Panc1 (cell line): Measurements from ENCODE around the gene BCL11B. TPM values are rescaled to one million over a fixed set of nuclear protein-coding genes. Genes with fewer than 3 reads are reported as not detected.

Experiments
- ATAC-seq: fragments of 200-7000 bp; cut with Tn5 transposase; 2 replicates; pipeline ENCODE4 v1.9.1; 2020; ENCODE audit warnings: mild to moderate bottlenecking, moderate library complexity
- BruUV-seq: library from RNA; stranded (reverse); fragments of 400-500 nt; replicated peaks from 2 replicates; lab custom pipeline; 2021; lab: Mats Ljungman, UMichigan
- CTCF ChIA-PET: fragments of 300-600 bp; sonication (Branson Sonifier 250); formaldehyde crosslinking; loops from one replicate; lab custom pipeline; 2022; ENCODE audit warnings: antibody characterized with exemption; lab: Charles Lee
- POLR2A ChIA-PET: fragments of 300-600 bp; sonication (Branson Sonifier 250); formaldehyde crosslinking; loops from one replicate; lab custom pipeline; 2022; ENCODE audit warnings: antibody characterized with exemption; lab: Charles Lee
- DNase-seq: peaks from one replicate; pipeline ENCODE4 v3.0.0-alpha.2; 2010; ENCODE audit warnings: low read depth, low spot score
- H3K27ac ChIP-seq: 2 replicates; pipeline ENCODE4 v1.5.1; 2011; ENCODE audit warnings: mild to moderate bottlenecking, low read length, inconsistent platforms
- H3K27me3 ChIP-seq: fragments of 200-500 bp; sonication (Bioruptor generic); 2 replicates; pipeline ENCODE4 v1.6.0; 2014; ENCODE audit warnings: low read length, inconsistent platforms; ENCODE audit not compliant: control insufficient read depth, insufficient read depth
- H3K36me3 ChIP-seq: fragments of 200-500 bp; sonication (Bioruptor generic); 2 replicates; pipeline ENCODE4 v1.5.1; 2014; ENCODE audit warnings: inconsistent platforms, mild to moderate bottlenecking, low read length, moderate library complexity; ENCODE audit not compliant: control insufficient read depth, insufficient read depth
- H3K4me1 ChIP-seq: 2 replicates; pipeline ENCODE4 v1.5.1; 2011; ENCODE audit warnings: inconsistent platforms, mild to moderate bottlenecking, low read length, moderate library complexity; ENCODE audit not compliant: control insufficient read depth, insufficient read depth
- H3K4me3 ChIP-seq, 2 experiments: 2 replicates each; pipeline ENCODE4 v1.5.1; 2011 to 2012; ENCODE audit warnings: low read depth in 2 of 2, low read length in 2 of 2, mild to moderate bottlenecking in 2 of 2, inconsistent platforms in 1 of 2, moderate library complexity in 1 of 2
- H3K9me3 ChIP-seq: fragments of 200-500 bp; sonication (Bioruptor generic); 2 replicates; pipeline ENCODE4 v1.5.1; 2014; ENCODE audit warnings: low read depth, mild to moderate bottlenecking, inconsistent platforms, low read length, moderate library complexity; ENCODE audit not compliant: control insufficient read depth, insufficient read depth
- CTCF ChIP-seq: fragments of 450-650 bp; IDR thresholded peaks from 2 replicates; pipeline ENCODE4 v1.5.1; 2017; ENCODE audit warnings: mild to moderate bottlenecking
- POLR2AphosphoS5 ChIP-seq: IDR thresholded peaks from 2 replicates; pipeline ENCODE4 v1.6.1; 2012; ENCODE audit warnings: mild to moderate bottlenecking, low read depth, low read length, moderate library complexity
- REST ChIP-seq, 2 experiments: IDR thresholded peaks; 2 replicates each; pipeline ENCODE4 v1.6.1; 2011 to 2012; ENCODE audit warnings: low read depth in 2 of 2, control low read depth in 1 of 2, low read length in 1 of 2, mild to moderate bottlenecking in 1 of 2, moderate library complexity in 1 of 2; ENCODE audit not compliant: insufficient read depth in 1 of 2
- SIN3A ChIP-seq: IDR thresholded peaks from 2 replicates; pipeline ENCODE4 v1.6.1; 2012; ENCODE audit warnings: low read depth, mild to moderate bottlenecking, low read length, moderate library complexity, borderline replicate concordance; ENCODE audit not compliant: insufficient read depth
- TCF7L2 ChIP-seq: IDR thresholded peaks from 2 replicates; pipeline ENCODE4 v1.6.1; 2011; ENCODE audit warnings: mild to moderate bottlenecking, low read depth, low read length, inconsistent platforms
- in situ Hi-C: cut with HindIII; loops from 2 replicates; pipeline ENCODE4 v1.10.0; 2016; ENCODE audit warnings: low sequenced_read_pairs, low pct_unique_long_range_greater_than_20kb
- intact Hi-C: fragments of 100-400 bp; cut with micrococcal nuclease; formaldehyde crosslinking; loops from one replicate; pipeline ENCODE4 v1.10.0; 2022; ENCODE audit not compliant: unreplicated experiment
- total RNA-seq: library from RNA; stranded (reverse); gene quantifications from one replicate; pipeline ENCODE4 v1.2.1, GENCODE V29; 2021; ENCODE audit not compliant: unreplicated experiment

BCL11B gene
- total RNA-seq, 1 experiment from 2014 or later, result 0.23 TPM

DNA sequence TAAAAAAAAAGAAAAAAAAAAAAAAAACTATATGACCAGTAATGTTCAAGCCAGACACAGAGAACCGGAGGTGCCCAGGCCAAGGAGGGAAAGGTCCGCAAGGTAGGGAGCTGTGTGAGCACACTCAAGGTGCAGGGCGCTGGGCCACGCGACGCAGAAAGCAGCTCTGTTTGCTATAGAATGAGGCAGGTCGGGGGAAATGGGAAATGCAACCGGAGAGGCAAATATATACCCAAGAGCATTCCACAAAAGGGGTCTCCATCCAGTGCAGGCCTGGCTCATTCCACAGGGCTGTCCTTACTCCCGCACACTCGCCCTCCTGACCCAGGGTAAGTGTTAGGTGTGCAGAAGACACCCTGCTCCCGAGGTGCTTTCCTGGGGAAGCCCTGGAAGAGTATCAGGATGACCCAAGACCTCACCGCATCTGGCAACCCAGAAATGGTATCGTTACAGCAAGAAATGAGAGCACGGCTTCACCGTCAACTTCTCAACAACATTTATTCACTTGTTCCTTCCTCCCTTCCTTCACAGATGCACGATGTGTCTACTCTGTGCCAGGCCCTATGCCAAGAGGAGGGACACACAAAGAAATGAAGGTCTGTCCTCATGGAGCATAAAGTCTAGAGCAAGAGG is 86.4 kb downstream of the BCL11B start:
- no TSS peak for BruUV-seq
- H3K4me3 ChIP-seq, result no peak overlapping the region
- ATAC-seq, result no peak
- in situ Hi-C loops, result no loop called here
- no peaks in the 10 kb centered on the region for H3K4me1 ChIP-seq
- ChIA-PET POLR2A (no interaction called here), CTCF (no interaction called here)
- DNase-seq, result no peak
- H3K9me3 ChIP-seq, result no peaks in the 10 kb centered on the region
- H3K27ac ChIP-seq, result no peak overlapping the region
- intact Hi-C loops, result no loop called here
- H3K36me3 ChIP-seq, result no peaks in the 10 kb centered on the region
- TF ChIP-seq SIN3A, result no peak
- TF ChIP-seq REST (IDR thresholded peaks at IDR 0.05; ENCODE audit: insufficient read depth in 1 of 2, low read depth in 2 of 2, low read length in 1 of 2), result no peak
- TF ChIP-seq CTCF, result no peak
- TF ChIP-seq TCF7L2, result no peak
- no peak for TF ChIP-seq POLR2AphosphoS5
- H3K27me3 ChIP-seq, result no peaks in the 10 kb centered on the region

- no peak for DNase-seq
- no peak for ATAC-seq
- ChIA-PET CTCF (no interaction called here), POLR2A (no interaction called here)
- no TSS peak for BruUV-seq
- Histone ChIP-seq H3K4me1 (no peaks in the 10 kb centered on the region), H3K36me3 (no peaks in the 10 kb centered on the region), H3K27ac (no peak overlapping the region), H3K27me3 (no peaks in the 10 kb centered on the region), H3K4me3 (no peak overlapping the region), H3K9me3 (no peaks in the 10 kb centered on the region)
- intact Hi-C loops, result no loop called here
- in situ Hi-C loops, result no loop called here
- TF ChIP-seq SIN3A (no peak), TCF7L2 (no peak), CTCF (no peak), POLR2AphosphoS5 (no peak), REST (IDR thresholded peaks at IDR 0.05; ENCODE audit: insufficient read depth in 1 of 2, low read depth in 2 of 2, low read length in 1 of 2) (no peak)
Measured at GRCh38 chr14:99183716-99184115, 88.3 kb downstream of the BCL11B start.
